GM12878 (cell line): ENCODE results near the gene NCAPD2. TPM values are rescaled to one million over a fixed set of nuclear protein-coding genes. Genes with fewer than 3 reads are reported as not detected.

Experiments used
- ATAC-seq: fragments of 200-7000 bp; cut with Tn5 transposase; 3 replicates; pipeline ENCODE4 v1.9.1; 2020; ENCODE audit warnings: mild to moderate bottlenecking, moderate library complexity
- BruUV-seq: library from RNA; stranded (reverse); fragments of 400-500 nt; replicated peaks from 2 replicates; lab custom pipeline; 2021; lab: Mats Ljungman, UMichigan
- CTCF ChIA-PET: fragments of 300-600 bp; sonication (Branson Sonifier 250); formaldehyde crosslinking; extraction: SDS; loops from one replicate; lab custom pipeline; 2021; ENCODE audit warnings: inconsistent platforms; lab: Yijun Ruan, JAX
- POLR2A ChIA-PET: fragments of 350-600 bp; formaldehyde crosslinking; extraction: SDS; loops from one replicate; lab custom pipeline; 2021; ENCODE audit warnings: inconsistent platforms; lab: Charles Lee
- RAD21 ChIA-PET: fragments of 300-600 bp; sonication (Branson Sonifier 250); formaldehyde crosslinking; loops from one replicate; lab custom pipeline; 2023; ENCODE audit warnings: antibody characterized with exemption; ENCODE audit not compliant: unreplicated experiment; lab: Charles Lee
- SMC1A ChIA-PET: fragments of 300-600 bp; sonication (Branson Sonifier 250); formaldehyde crosslinking; loops from one replicate; lab custom pipeline; 2023; ENCODE audit not compliant: unreplicated experiment, uncharacterized antibody; lab: Charles Lee
- DNase-seq: peaks from one replicate; pipeline ENCODE4 v3.0.0-alpha.2; 2011; ENCODE audit warnings: low read depth, low spot score
- FAIRE-seq: peaks from 3 replicates; lab custom pipeline; 2011; peaks lifted over from hg19 to GRCh38; lab: Jason Lieb, UNC
- H2AFZ ChIP-seq: 2 replicates; pipeline ENCODE4 v1.6.0; 2011; ENCODE audit warnings: low read depth, low read length, control low read depth; ENCODE audit not compliant: control insufficient read depth
- H3K27ac ChIP-seq: 2 replicates; pipeline ENCODE4 v1.5.1; 2011; ENCODE audit warnings: control low read depth; ENCODE audit not compliant: control insufficient read depth, insufficient read depth
- H3K27me3 ChIP-seq, 2 experiments: replicated peaks in 1 of 2; 2 replicates each; pipeline versions ENCODE4 v1.6.0 to v1.6.1; 2011; ENCODE audit warnings: low read length in 1 of 2; ENCODE audit not compliant: control insufficient read depth in 2 of 2, insufficient read depth in 2 of 2
- H3K36me3 ChIP-seq, 2 experiments: 2 replicates each; pipeline ENCODE4 v1.5.1; 2011; ENCODE audit warnings: low read length in 1 of 2; ENCODE audit not compliant: control insufficient read depth in 2 of 2, insufficient read depth in 2 of 2
- H3K4me1 ChIP-seq: 2 replicates; pipeline ENCODE4 v1.6.1; 2011; ENCODE audit warnings: mild to moderate bottlenecking, low read length, moderate library complexity, mixed read lengths; ENCODE audit not compliant: control insufficient read depth, insufficient read depth
- H3K4me2 ChIP-seq: 2 replicates; pipeline ENCODE4 v1.6.0; 2011; ENCODE audit warnings: control low read depth; ENCODE audit not compliant: control insufficient read depth, insufficient read depth
- H3K4me3 ChIP-seq: fragments of 200-600 bp; sonication (generic); 2 replicates; pipeline ENCODE4 v1.5.1; 2016
- H3K79me2 ChIP-seq: 2 replicates; pipeline ENCODE4 v1.6.0; 2011; ENCODE audit warnings: low read length; ENCODE audit not compliant: control insufficient read depth, insufficient read depth
- H3K9ac ChIP-seq: 2 replicates; pipeline ENCODE4 v1.8.0; 2011; ENCODE audit warnings: low read length, control low read depth, mixed read lengths; ENCODE audit not compliant: control insufficient read depth, insufficient read depth
- H3K9me3 ChIP-seq: replicated peaks from 3 replicates; pipeline ENCODE4 v1.5.1; 2011; ENCODE audit warnings: mild to moderate bottlenecking, low read length; ENCODE audit not compliant: control insufficient read depth, insufficient read depth
- H4K20me1 ChIP-seq: 2 replicates; pipeline ENCODE4 v1.6.0; 2011; ENCODE audit not compliant: control insufficient read depth, insufficient read depth
- CBX3 ChIP-seq: fragments of 200-600 bp; sonication (generic); IDR thresholded peaks from 2 replicates; pipeline ENCODE4 v1.6.1; 2016; ENCODE audit warnings: low read depth, borderline replicate concordance
- CREM ChIP-seq: IDR thresholded peaks from 2 replicates; pipeline ENCODE4 v1.6.1; 2014; ENCODE audit warnings: antibody characterized with exemption, low read depth
- STAT3 ChIP-seq: IDR thresholded peaks from 2 replicates; pipeline ENCODE4 v1.6.1; 2011; ENCODE audit warnings: low read depth, low read length, improper control_type of control experiment
- ZNF274 ChIP-seq: IDR thresholded peaks from one replicate; pipeline ENCODE4 v1.8.0; 2011; ENCODE audit not compliant: insufficient read length, insufficient read depth
- ZNF687 ChIP-seq: fragments of 450-650 bp; IDR thresholded peaks from 2 replicates; pipeline ENCODE4 v1.6.1; 2017; ENCODE audit warnings: mild to moderate bottlenecking, moderate library complexity
- WGBS: methylation state at CpG from one replicate; pipeline ENCODE4 v1.1.6; 2016; ENCODE audit warnings: low lambda C conversion rate; ENCODE audit not compliant: insufficient replicate concordance, insufficient coverage; ENCODE audit errors: missing lambda C conversion rate; 5-methylcytosine and 5-hydroxymethylcytosine counted together
- in situ Hi-C: fragments of 300-500 bp; cut with MboI; formaldehyde crosslinking; loops from 9 replicates; pipeline ENCODE4 v1.14.3; 2018; ENCODE audit warnings: mixed read lengths
- intact Hi-C: fragments of 100-400 bp; cut with micrococcal nuclease; formaldehyde crosslinking; loops from one replicate; pipeline ENCODE4 v1.14.2; 2022; ENCODE audit not compliant: unreplicated experiment
- polyA plus RNA-seq, 11 experiments: library from polyadenylated mRNA; depleted of rRNA in 4 of 11; unstranded in 6 of 11; stranded (reverse) in 5 of 11; fragments of >200 nt; fragmentation: Nextera tagmentation in 4 of 11; fragmentation: Illumina TruSeq in 1 of 11; extraction: Ambion mirVana in 4 of 11; extraction: Trizol in 1 of 11; gene quantifications; 1 replicate in 1 of 11; 2 replicates in 10 of 11; pipeline versions ENCODE4 v1.2.1 to v1.2.3, GENCODE V29; 2011 to 2016; ENCODE audit warnings: inconsistent platforms in 2 of 11, missing spikeins in 2 of 11, low read depth in 1 of 11
- total RNA-seq, 4 experiments: library from RNA; depleted of rRNA in 3 of 4; stranded (reverse); fragments of >200 nt in 3 of 4; fragmentation: Illumina TruSeq in 1 of 4; extraction: Trizol in 1 of 4; gene quantifications; 2 replicates each; pipeline versions ENCODE4 v1.2.1 to v1.2.3, GENCODE V29; 2013 to 2021
- TF ChIP-seq, protein P1 (sequence below): fragments of 450-650 bp; IDR thresholded peaks from 2 replicates; pipeline ENCODE4 v1.6.1; 2017; ENCODE audit warnings: mild to moderate bottlenecking, low read depth, inconsistent platforms; ENCODE audit not compliant: poor library complexity, severe bottlenecking
- TF ChIP-seq, protein P2 (sequence below): fragments of 450-650 bp; IDR thresholded peaks from 2 replicates; pipeline ENCODE4 v1.6.1; 2017; ENCODE audit warnings: antibody characterized with exemption, mild to moderate bottlenecking, moderate library complexity

NCAPD2 gene
- total and polyA plus RNA-seq, 10 of the 15 experiments (the other 5 are each of a cell fraction or from before 2014, with no cell fraction given), result 24.2 to 160 (median 110) TPM

DNA sequence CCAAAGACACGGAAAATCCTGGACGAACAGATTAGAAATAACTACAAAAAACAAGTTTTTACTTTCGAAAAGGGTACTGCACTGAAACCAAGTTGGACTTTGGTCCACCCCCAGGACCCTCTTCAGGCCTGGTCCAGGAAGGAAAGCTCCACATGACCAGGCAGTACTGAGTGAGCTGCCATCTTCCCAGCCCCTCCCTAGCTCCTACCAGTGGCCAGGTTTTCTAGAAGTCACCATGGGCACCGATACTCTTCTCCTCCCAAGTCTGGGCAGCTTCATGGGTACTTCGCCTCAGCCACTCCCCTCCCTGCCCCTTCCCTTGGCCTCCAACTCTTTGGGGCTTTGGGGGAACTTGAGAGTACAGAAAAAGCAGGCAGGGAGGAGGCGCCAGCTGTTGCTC is 30.0 kb upstream of the NCAPD2 start:
- Histone ChIP-seq H3K4me1 (peaks cover 51% of the 10 kb centered on the region), H3K27ac (peak overlapping the region; percentile 89; the same call in 1 of the 2 replicates), H3K9ac (no peak overlapping the region), H4K20me1 (no peaks in the 10 kb centered on the region), H2AFZ (no peak overlapping the region), H3K27me3 (no peaks in the 10 kb centered on the region), H3K4me3 (no peak overlapping the region), H3K4me2 (no peak overlapping the region), H3K9me3 (no peaks in the 10 kb centered on the region), H3K79me2 (peaks cover 73% of the 10 kb centered on the region), H3K36me3 (peaks cover 23 to 40% of the 10 kb centered on the region in 2 experiments)
- RAD21 ChIA-PET, result interaction anchor here (0.9 to 8.8 kb wide), 10 partner anchors 9 to 141 kb away, joined by 3 to 319 read pairs (median 4); partner anchors contain the start of genes CD27 and TAPBPL
- BruUV-seq, result no TSS peak
- ATAC-seq (no peak), FAIRE-seq (no peak), DNase-seq (no peak)
- SMC1A ChIA-PET, result interaction anchor here (0.6 to 8.7 kb wide), 13 partner anchors 8 to 138 kb away, joined by 3 to 169 read pairs (median 11); partner anchors contain the start of genes CD27, GAPDH and TAPBPL
- POLR2A ChIA-PET, result interaction anchor here (1.1 to 10.3 kb wide), 4 partner anchors 18 to 128 kb away, joined by 8 to 384 read pairs (median 84); partner anchors contain the start of genes CD27 and TAPBPL
- CTCF ChIA-PET, result interaction anchor here (0.8 to 7.3 kb wide), 16 partner anchors 11 to 182 kb away, joined by 3 to 147 read pairs (median 6); partner anchors contain the start of genes CD27 and MRPL51
- 91% methylated on average over 6 of the region's 6 CpGs for WGBS
- no peak for TF ChIP-seq CBX3
- no peak for TF ChIP-seq ZNF687
- TF ChIP-seq CREM, result no peak
- TF ChIP-seq, protein P1, sequence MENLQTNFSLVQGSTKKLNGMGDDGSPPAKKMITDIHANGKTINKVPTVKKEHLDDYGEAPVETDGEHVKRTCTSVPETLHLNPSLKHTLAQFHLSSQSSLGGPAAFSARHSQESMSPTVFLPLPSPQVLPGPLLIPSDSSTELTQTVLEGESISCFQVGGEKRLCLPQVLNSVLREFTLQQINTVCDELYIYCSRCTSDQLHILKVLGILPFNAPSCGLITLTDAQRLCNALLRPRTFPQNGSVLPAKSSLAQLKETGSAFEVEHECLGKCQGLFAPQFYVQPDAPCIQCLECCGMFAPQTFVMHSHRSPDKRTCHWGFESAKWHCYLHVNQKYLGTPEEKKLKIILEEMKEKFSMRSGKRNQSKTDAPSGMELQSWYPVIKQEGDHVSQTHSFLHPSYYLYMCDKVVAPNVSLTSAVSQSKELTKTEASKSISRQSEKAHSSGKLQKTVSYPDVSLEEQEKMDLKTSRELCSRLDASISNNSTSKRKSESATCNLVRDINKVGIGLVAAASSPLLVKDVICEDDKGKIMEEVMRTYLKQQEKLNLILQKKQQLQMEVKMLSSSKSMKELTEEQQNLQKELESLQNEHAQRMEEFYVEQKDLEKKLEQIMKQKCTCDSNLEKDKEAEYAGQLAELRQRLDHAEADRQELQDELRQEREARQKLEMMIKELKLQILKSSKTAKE, result no peak
- TF ChIP-seq, protein P2, sequence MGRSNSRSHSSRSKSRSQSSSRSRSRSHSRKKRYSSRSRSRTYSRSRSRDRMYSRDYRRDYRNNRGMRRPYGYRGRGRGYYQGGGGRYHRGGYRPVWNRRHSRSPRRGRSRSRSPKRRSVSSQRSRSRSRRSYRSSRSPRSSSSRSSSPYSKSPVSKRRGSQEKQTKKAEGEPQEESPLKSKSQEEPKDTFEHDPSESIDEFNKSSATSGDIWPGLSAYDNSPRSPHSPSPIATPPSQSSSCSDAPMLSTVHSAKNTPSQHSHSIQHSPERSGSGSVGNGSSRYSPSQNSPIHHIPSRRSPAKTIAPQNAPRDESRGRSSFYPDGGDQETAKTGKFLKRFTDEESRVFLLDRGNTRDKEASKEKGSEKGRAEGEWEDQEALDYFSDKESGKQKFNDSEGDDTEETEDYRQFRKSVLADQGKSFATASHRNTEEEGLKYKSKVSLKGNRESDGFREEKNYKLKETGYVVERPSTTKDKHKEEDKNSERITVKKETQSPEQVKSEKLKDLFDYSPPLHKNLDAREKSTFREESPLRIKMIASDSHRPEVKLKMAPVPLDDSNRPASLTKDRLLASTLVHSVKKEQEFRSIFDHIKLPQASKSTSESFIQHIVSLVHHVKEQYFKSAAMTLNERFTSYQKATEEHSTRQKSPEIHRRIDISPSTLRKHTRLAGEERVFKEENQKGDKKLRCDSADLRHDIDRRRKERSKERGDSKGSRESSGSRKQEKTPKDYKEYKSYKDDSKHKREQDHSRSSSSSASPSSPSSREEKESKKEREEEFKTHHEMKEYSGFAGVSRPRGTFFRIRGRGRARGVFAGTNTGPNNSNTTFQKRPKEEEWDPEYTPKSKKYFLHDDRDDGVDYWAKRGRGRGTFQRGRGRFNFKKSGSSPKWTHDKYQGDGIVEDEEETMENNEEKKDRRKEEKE, result no peak
- TF ChIP-seq STAT3, result no peak
- TF ChIP-seq ZNF274, result no peak
- intact Hi-C loops, result loop anchor here (2.0 kb wide), 2 partner anchors 17 to 127 kb away; no protein-coding TSS in a partner anchor
- in situ Hi-C loops, result loop anchor here (5.0 kb wide), 1 partner anchor 37 kb away; no protein-coding TSS in a partner anchor
